Neural progenitor cell (in vitro differentiated cells): ENCODE data around the gene ASB3.

Experiments
- EZH2 ChIP-seq: fragments of 200-600 bp; sonication (generic); IDR thresholded peaks from 2 replicates; pipeline ENCODE4 v1.6.1; 2017; ENCODE audit warnings: antibody characterized with exemption, mild to moderate bottlenecking, moderate library complexity
- EZH2phosphoT487 ChIP-seq: fragments of 200-600 bp; sonication (generic); IDR thresholded peaks from 2 replicates; pipeline ENCODE4 v1.6.1; 2017; ENCODE audit warnings: antibody characterized with exemption
- TF ChIP-seq, protein P1 (sequence below): fragments of 200-600 bp; sonication (generic); IDR thresholded peaks from 2 replicates; pipeline ENCODE4 v1.5.1; 2017; ENCODE audit warnings: antibody characterized with exemption, mild to moderate bottlenecking

DNA sequence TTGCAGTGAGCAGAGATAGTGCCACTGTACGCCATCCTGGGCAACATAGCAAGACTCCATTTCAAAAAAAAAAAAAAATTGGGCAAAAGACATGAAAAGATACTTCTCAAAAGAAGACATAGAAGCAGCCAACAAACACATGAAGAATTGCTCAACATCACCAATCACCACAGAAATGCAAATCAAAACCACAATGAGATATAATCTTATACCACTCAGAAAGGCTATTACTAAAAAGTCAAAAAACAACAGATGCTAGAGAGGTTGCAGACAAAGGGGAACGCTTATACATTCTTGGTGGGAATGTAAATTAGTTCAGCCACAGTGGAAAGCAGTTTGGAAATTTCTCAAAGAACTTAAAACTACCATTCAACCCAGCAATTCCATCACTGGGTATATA, 62.2 kb downstream of the ASB3 start:
- TF ChIP-seq, protein P1, sequence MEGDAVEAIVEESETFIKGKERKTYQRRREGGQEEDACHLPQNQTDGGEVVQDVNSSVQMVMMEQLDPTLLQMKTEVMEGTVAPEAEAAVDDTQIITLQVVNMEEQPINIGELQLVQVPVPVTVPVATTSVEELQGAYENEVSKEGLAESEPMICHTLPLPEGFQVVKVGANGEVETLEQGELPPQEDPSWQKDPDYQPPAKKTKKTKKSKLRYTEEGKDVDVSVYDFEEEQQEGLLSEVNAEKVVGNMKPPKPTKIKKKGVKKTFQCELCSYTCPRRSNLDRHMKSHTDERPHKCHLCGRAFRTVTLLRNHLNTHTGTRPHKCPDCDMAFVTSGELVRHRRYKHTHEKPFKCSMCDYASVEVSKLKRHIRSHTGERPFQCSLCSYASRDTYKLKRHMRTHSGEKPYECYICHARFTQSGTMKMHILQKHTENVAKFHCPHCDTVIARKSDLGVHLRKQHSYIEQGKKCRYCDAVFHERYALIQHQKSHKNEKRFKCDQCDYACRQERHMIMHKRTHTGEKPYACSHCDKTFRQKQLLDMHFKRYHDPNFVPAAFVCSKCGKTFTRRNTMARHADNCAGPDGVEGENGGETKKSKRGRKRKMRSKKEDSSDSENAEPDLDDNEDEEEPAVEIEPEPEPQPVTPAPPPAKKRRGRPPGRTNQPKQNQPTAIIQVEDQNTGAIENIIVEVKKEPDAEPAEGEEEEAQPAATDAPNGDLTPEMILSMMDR: no peak
- TF ChIP-seq EZH2: no peak
- TF ChIP-seq EZH2phosphoT487: no peak
